DMS 273 treated with DMSO at 0.1 percent for 48 hours (cell line): ENCODE results near the gene TMEM80.
A peak's percentile ranks its signal among the peaks of the same experiment; 100 is the strongest.
"Not testable (repeated sequence)": the region's sequence is repeated elsewhere in the genome, so short reads cannot be mapped to it uniquely, and the experiment has no call there.

Experiments
- DNase-seq: peaks from one replicate; lab custom pipeline; 2025; lab: John Stamatoyannopoulos, UW

Gene TMEM80

DNA sequence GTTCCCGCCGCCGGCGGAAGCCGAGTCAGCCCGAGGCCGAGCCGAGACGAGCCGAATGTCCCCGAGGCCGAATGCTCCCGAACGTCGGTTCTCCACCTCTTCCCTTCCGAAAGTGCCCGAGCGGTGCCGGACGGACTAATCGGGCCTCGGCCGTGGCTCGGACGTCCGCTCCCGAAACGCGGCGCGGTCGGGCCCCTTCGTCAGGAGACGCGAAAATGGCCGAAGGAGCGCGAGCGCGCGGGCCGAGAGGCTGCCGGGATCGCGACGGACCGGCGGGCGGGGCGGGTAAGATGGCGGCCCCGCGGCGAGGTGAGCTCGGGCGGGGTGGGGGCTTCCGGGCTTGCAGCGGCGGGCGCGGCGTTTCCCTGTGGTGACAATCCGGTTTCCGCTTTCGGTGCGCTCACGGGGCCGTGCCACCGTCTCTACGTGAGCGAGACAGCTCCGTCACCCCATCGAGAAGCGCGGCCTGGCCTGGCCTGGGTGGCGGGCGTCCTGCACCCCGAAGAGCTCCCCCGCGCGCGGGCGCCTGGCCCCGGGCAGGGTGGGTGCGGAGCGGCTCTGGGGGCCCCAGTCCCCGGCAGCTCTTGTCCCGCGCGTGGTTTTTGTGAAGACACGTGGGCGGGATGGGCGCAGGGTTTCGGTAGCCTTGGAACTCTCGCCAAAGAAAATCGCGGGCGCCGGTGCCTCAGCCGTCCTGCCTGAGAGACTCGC lies at the start of gene TMEM80:
TMEM80 (plus strand) TSS at position 279 of the 711 bp plus-strand sequence; CDS start at position 291, 12 bp downstream.
- peak; percentile 59 for DNase-seq

GRCh38 chr11:646214-646613 lies 49.4 kb upstream of the TMEM80 start:
- no peak for DNase-seq

DNA sequence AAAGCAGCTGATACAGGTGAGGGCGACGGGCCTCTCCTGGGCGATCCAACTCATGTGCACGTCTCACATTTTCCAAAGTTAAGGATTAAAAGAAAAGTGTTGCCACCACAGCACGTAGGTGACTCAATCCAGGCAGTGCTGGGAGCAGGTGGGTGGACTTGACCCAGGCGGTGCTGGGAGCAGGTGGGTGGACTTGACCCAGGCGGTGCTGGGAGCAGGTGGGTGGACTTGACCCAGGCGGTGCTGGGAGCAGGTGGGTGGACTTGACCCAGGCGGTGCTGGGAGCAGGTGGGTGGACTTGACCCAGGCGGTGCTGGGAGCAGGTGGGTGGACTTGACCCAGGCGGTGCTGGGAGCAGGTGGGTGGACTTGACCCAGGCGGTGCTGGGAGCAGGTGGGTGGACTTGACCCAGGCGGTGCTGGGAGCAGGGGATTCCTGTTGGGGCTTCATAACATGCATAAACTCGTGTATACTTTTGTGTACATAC lies 47.9 kb upstream of the TMEM80 start:
- DNase-seq = not testable (repeated sequence)

GRCh38 chr11:650482-650881 lies 45.1 kb upstream of the TMEM80 start:
- no peak for DNase-seq

GRCh38 chr11:653136-653535 lies 42.5 kb upstream of the TMEM80 start:
- not testable (repeated sequence) for DNase-seq

- DNase-seq = no peak
Observed at GRCh38 chr11:653837-654236, 41.8 kb upstream of the TMEM80 start.

GRCh38 chr11:654444-654843 lies 41.2 kb upstream of the TMEM80 start:
- not testable (repeated sequence) for DNase-seq

DNA sequence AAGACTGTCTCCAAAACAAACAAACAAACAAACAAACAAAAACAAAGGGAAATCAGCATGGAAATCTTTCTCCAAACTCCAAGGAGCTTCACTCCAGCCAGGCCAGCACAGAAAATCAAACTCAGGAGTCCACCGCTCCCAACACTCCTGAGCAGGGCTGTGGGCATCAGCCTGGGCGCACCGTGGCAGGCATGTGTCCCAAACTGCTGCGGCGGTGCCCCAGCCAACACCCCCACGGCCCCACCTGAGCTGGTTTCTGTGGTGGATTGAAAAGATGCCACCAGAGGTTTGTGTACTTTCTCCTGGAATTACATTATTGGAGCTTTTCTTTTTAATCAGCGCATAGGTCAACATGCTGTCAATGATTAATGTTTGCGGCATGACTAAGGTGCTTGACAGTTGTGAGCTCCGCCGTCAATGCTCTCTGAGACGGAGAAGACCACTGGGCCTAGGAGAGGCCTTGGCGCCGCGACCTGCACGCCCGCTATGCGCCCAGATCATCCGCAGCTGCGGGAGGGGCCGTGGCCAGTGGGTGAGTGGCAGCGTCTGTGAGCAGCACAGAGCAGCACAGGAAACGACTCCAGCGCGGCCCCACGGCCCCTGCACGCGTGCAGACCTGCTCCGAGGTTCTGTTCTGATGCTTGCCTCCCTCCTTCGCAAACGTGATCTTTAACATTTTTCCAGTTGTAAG lies 40.4 kb upstream of the TMEM80 start:
- no peak for DNase-seq

DNA sequence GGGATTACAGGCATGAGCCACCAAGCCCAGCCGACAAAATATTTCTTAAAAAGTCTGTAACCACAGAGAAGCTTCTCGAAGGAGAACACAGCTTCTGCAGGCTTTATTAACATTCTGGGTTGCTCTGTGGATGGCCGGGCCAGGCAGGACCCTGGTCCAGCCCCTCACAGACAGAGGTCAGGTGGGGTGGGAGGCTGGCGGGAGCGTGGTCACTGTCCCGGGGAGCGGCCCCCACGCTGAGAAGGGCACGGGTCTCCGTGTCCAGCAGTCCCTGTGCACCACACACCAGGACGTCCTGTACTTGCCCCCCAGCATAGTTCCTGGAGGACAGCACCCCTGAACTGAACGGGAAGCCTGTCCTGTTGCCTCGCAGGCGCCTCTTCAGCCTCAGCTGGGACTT lies 39.2 kb upstream of the TMEM80 start:
- no peak for DNase-seq

DNA sequence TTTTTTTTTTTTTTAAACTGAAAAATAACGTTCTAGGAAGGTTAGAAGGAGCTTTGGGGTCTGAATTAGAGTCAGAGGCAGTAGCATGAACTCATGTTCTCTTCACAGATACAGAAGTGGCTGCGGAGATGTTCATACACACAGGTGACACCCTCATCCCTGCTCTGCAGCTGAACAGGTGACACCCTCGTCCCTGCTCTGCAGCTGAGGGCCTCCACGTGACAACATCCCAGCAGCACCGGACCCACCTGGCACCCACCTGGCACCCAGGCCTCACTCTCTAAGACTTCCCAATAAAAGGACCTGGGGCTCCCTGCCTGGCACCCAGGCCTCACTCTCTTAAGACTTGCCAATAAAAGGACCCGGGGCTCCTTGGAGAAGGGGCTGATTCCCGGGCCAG lies 38.8 kb upstream of the TMEM80 start:
- no peak for DNase-seq

GRCh38 chr11:657691-658126 lies 37.9 kb upstream of the TMEM80 start:
- no peak for DNase-seq

- DNase-seq = no peak
Observed at GRCh38 chr11:659532-660085, 36.0 kb upstream of the TMEM80 start.

GRCh38 chr11:660281-660680 lies 35.3 kb upstream of the TMEM80 start:
- no peak for DNase-seq

GRCh38 chr11:660681-661444 lies 34.8 kb upstream of the TMEM80 start:
- no peak for DNase-seq

DNA sequence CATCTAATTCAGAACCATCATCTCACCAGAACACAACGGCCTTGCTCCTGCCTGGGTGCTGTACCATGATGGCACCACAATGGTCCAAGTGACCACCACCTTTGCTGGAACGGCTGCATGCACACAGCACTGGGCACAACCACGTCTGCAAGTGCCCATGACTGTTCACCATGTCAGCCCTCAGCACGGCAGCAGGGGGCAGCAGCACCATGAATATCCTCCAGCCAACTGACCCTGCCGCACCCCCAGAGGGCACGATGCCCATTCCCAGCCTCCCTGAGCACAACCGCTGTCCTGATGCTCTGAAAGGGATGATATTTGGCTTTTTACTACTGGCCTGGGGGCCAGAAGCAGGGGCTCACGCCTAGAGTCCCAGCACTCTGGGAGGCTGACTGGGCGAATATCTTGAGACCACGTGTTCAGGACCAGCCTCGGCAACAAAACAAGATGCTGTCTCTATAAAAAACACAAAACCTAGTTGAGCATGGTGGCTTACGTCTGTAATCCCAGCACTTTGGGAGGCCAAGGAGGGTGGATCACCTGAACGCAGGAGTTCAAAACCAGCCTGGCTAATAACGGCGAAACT lies 32.8 kb upstream of the TMEM80 start:
- DNase-seq = no peak

DNA sequence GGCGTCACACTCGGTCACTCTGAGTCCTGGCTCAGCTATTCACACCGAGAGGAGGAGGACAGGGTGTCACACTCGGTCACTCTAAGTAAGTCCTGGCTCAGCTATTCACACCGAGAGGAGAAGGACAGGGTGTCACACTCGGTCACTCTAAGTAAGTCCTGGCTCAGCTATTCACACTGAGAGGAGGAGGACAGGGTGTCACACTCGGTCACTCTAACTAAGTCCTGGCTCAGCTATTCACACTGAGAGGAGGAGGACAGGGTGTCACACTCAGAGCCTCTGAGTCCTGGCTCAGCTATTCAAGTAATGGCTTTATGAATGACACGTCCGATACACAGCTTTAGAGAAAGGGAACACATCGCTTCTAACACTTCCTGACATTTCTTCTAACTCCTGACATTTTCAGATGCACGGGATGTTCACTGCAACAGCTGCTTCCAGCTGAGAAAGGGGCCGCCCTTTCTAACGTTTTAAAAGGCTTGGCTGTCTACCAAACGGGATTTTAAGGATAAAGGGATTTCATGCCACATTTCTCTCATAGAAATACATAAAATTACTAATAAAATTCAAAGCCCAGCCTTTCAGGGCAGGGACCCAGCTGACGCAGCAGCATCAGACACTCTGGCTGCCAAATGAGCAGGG lies 30.4 kb upstream of the TMEM80 start:
- no peak for DNase-seq

DNA sequence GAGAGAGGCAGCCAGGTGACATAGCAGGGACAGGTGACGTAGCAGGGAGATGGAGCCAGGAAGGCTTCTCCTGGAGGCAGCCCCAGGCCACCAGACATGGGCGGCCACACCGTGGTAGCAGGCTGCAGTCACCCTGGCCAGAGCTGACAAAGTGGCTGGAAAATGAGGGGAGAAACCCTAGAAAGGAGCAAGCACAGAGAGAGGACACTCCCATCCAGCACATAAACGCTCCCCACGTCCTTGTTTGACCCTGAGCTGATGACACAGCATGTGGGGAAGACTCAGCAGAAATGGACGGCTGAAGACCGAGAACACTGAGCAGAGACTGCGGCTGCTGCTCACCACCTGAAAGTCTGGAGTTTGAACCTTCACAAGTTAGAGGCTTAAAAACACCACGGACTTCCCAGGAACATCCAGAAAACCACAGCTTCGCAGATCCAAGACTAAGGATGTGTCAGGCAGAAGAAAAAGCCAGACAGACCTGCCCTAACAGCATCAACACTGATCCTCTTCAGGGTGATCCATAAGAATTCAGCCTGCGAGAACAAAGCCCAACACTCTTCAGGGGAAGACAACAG lies 29.8 kb upstream of the TMEM80 start:
- DNase-seq = no peak

DNA sequence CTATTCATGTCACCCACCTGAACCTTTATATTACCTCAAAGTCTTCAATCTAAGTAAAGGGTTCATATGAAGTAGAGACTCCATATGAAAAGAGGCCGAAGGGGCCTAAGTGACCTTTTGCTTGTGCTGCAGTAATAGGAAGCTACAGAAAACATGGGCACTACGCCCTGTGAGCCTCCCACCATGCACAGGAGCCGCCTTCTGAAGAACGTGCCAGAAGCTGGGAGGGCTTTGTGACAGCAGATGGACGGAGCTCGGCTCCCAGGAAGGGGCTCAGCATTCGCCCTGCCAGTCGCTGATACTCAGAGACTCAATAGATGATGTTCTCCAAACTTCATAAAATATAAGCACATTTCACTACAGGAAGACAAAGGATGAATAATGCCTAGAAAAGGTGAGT lies 21.8 kb upstream of the TMEM80 start:
- no peak for DNase-seq

DNA sequence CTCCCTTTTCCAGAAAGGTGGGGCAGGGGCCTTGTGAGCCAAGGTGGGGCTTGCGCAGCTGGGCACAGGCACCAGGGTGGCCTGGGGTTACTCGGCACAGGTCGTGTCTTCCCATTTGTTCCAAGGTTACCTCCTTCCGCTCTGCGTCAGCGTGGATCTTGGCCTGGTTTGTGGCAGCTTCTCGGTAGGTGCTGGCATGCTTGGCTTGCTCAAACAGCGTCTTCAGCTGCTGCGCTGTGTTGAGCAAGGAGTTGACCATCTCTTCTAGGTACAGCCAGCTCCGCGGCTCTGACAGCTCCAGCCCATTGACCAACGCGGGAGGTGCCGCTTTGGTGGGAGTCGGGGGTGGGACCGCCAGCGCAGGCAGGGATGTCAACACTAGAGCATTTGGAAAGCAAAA lies 21.2 kb upstream of the TMEM80 start:
- no peak for DNase-seq

- no peak for DNase-seq
Observed at GRCh38 chr11:678297-678696, 17.3 kb upstream of the TMEM80 start.
